Activated effector memory CD4-positive, alpha-beta T cell treated with Interleukin-2 at 50 U/mL for 16 hours (primary cell): ENCODE results near the gene PTPRN2.

ENCODE experiments used
- DNase-seq: peaks from one replicate; pipeline ENCODE4 v3.0.0-alpha.2; 2020

PTPRN2 gene

GRCh38 chr7:157612664-157613561 lies 974.7 kb downstream of the PTPRN2 start:
- DNase-seq = peak; percentile 61

DNA sequence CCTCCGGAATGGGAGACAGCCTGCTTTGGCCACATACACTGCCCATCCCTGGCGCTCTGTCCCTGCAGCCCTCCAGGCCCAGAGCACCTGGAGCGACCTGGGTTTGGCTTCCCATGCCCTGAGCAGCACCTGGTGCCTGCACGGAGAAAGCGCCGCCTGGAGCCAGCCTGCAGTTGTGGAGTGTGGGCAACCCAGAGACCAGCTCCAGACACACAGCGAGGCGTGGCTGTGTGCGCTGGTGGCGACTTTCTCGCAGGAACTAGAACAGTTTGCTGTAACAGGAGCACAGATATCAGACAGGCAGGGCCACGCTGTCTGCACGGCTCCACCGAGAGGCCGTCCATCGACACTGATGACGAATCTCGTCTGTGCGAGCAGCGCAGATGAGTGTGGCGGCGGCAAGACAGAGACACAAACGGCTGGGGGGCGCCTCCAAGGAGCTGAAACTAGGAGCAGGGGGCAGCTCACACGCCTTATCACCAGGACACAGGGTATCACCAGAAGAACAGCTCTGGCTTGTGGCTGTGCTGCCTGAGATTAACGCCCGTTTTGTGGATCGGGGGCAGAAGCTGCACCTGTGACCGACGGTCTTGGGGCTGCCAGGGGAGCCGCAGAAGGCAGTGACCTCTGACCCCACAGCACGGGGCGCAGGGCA lies 975.5 kb downstream of the PTPRN2 start:
- DNase-seq = no peak

DNA sequence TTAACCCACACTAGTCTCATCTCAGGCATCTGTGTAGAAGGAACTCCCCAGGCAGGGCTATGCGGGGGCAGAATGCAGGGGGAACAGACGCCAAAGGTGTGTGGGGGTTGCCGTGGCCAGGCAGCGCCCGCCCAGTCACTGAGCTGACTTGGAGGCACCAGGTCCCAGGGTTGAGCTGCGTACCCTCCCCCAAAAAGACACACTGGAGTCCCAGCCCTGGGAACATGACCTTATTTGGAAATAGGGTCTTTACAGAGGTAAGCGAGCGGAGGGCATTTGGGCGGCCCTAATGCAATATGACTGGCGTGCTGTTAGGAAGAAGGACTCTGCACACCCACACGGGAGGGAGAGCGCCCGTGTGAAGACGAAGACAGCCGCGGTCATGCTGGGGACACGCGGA lies 976.3 kb downstream of the PTPRN2 start:
- no peak for DNase-seq

GRCh38 chr7:157610671-157611295 lies 976.8 kb downstream of the PTPRN2 start:
- no peak for DNase-seq

DNA sequence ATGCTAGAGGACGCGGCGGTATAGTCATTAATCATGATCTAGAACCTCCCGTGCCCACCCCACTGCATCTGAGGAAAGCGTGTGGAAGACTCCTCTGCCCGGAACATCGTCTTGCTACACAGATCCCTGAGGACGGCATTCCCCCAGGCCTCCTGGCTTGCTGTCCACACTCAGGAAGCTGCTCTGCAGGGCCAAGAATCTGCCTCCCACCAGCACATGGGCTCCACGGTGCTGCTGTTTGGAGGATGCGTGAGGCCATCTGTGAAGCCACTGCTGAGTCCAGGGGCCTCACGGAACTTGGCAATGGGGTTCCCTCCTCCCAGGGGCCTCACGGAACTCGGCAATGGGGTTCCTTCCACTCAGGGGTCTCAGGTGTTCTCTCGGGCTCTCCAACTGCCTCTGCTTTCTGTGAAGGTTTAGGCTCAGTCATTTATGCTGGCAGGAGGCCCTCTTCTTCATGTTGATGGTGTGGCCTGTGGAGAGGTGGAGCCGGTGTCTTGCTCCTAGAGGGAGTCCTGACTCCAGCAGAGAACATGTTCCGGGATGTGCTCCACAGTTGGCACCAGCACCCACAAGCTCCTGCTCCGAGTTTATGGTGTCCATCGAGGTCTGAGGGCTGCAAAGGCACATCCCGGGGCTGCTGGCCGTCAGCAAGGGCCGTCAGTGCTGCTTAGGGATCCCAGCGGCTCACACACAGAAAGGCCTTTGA lies 977.5 kb downstream of the PTPRN2 start:
- no peak for DNase-seq

DNA sequence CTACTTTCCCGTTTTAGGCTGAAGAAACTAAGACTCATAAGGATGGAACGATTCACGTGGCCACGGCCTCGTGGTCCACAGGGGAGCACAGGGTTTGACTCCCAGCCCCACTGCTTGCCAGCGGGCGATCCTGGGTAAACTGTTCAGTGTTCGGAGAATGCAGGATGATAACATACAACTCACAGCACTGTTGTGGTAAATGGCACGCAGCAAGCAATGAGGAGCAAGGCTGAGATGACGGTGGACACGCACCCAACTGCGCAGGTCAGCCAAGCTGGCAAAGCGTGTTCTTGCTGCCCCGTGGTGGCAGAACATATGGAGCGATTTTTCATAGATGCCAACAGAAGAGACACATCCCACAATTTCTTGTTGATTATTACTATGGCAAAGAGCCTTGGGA lies 978.1 kb downstream of the PTPRN2 start:
- DNase-seq = no peak

- no peak for DNase-seq
Measured at GRCh38 chr7:157607218-157607617, 980.4 kb downstream of the PTPRN2 start.

- no peak for DNase-seq
Measured at GRCh38 chr7:157606140-157606539, 981.5 kb downstream of the PTPRN2 start.

GRCh38 chr7:157605638-157606037 lies 982.0 kb downstream of the PTPRN2 start:
- DNase-seq = no peak

DNA sequence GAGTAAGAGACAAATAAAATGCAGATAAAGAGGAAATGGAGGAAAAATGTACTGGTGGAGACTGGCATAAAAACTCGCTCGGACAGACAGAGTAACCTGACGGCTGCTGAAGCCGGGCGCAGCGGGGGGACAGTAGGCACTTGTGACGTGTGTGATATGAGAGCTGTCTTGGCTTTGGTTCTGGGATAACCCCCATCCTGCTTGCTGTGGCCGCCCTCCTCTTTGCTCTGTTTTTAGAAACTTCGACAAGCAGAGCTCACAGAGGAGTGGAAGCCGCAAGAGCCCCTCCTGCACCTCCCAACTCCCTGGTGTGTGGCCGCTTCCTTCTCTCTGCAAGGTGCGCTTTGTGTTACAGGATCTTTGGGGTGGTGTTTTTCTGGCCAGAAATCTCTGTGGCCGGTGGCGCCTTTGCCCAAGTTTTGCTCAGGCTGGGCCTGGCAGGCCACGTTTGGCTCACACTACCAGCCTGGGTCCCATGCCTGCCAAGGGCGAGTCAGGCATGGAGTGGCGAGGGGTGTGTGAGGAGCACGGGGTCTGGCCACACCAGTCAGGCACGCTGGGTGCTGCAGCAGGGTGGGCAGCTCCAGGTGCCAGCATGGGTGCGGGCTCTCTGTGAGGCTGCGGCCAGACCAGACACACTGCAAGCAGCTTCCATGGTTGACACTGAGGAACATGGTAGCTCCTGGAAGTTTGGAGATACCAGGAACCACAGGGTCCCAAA lies 982.8 kb downstream of the PTPRN2 start:
- DNase-seq = no peak

- no peak for DNase-seq
Measured at GRCh38 chr7:157603716-157604115, 983.9 kb downstream of the PTPRN2 start.

GRCh38 chr7:157603005-157603404 lies 984.6 kb downstream of the PTPRN2 start:
- DNase-seq = no peak

DNA sequence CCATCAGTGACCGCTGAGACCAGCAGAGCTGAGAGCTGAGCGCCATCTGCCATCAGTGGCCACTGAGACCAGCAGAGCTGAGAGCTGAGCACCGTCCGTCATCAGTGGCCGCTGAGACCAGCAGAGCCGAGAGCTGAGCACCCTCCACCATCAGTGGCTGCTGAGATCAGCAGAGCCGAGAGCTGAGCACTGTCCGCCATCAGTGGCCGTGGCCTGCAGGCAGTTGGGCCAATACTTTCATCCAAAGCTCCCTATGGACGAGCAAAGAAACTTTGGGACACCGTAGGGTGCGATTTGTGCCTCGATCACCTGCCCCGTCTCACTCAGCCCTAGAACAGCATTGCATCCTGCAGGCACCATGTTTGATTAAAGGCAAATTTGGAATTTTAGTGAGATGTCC lies 985.0 kb downstream of the PTPRN2 start:
- DNase-seq = no peak

- no peak for DNase-seq
Measured at GRCh38 chr7:157602156-157602555, 985.5 kb downstream of the PTPRN2 start.

DNA sequence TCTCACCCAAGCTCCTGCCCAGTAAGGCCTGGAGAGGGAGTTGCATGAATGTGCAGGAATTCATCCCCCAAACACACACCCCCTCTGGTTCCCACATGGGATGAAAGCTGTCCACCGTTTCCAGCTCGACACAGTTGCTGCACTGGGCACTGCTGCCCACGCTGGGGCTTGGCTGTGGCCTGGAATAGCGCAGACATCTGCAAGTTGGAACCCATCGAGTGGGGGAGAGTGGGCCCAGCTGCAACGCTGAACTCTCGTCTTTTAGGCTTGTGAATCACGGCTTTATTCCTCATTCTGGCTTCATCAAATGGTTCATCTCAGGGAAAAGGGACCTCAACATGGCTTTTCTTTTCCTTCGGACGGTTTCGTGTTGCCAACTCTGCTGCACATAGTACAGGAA lies 986.1 kb downstream of the PTPRN2 start:
- DNase-seq = no peak

GRCh38 chr7:157599491-157599890 lies 988.1 kb downstream of the PTPRN2 start:
- DNase-seq = no peak

DNA sequence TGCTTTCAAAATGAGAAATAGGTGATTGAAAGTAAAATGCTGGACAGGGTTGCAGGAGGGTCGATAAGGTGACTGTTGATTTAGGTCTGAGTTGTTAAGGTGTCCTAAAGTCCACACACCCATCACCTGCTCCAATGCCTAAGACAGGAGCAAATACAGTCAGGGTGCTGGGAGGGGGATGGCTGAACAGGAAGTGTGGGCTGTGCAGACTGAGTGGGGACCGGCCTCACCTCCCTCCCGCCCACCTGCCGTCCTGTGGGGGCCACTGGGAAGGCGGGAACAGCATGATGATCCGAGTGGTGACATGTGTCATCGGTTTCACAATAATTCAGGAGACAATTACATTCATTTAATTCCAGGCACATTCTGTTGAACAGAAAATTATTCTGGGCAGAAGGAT lies 990.1 kb downstream of the PTPRN2 start:
- no peak for DNase-seq

DNA sequence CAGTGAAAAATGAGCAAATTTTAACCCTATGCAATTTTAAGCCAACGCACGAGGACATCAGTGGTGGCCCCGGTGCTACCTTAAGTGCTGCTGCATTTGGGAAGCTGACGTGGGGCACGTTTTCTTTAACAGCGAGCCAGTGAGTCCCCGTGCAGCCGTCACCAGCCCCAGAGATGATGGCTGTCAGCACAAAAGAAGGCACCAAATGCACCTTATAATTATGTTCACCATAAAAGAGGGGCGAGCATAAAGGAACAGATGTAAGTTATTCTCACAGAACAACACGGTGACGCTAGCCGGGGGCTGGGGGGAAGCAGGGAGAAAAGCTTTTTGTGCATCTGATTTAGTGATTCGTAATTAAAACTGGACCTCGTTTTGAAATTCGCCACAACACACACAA lies 990.7 kb downstream of the PTPRN2 start:
- no peak for DNase-seq

GRCh38 chr7:157596471-157596870 lies 991.2 kb downstream of the PTPRN2 start:
- no peak for DNase-seq

GRCh38 chr7:157596026-157596425 lies 991.6 kb downstream of the PTPRN2 start:
- no peak for DNase-seq

DNA sequence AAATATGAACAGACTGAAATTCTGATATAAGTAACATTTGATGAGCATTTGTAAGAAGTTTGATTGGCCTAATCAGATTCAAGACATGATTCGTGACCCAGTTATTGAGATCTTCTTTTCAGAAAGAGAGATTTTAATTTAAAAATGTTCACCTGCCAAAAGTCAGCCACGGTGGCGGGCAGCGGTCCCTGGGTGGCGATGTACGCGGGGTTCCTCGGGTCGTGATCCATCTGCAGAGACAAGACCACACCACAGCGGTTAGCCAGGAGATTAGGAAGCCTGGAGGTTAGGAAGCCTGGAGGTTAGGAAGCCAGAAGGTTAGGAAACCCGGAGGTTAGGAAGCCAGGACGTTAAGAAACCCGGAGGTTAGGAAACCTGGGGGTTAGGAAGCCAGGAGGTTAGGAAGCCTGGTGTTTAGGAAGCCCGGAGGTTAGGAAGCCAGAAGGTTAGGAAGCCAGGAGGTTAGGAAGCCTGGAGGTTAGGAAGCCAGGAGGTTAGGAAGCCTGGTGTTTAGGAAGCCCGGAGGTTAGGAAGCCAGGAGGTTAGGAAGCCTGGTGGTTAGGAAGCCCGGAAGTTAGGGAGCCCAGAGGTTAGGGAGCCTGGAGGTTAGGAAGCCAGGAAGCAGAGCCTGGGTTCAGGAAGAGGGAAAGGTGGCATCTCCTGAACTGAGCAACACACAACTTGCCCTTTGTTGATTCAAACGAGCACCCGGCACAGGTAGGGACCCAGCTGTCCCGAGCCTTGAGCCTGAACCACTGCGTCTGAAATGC lies 992.4 kb downstream of the PTPRN2 start:
- no peak for DNase-seq

GRCh38 chr7:157594306-157594705 lies 993.3 kb downstream of the PTPRN2 start:
- DNase-seq = no peak
